Epithelial cell of esophagus (primary cell): ENCODE results near the gene SMCHD1.

Experiments used
- DNase-seq: peaks from one replicate; pipeline ENCODE4 v3.0.0; 2010; ENCODE audit warnings: low read depth
- H3K4me3 ChIP-seq: 2 replicates; pipeline ENCODE4 v1.5.1; 2011; ENCODE audit warnings: mild to moderate bottlenecking, low read length, control low read depth
- CTCF ChIP-seq: IDR thresholded peaks from 2 replicates; pipeline ENCODE4 v1.5.1; 2011; ENCODE audit warnings: low read depth, mild to moderate bottlenecking, low read length, control low read depth, inconsistent platforms; ENCODE audit not compliant: insufficient read depth; ENCODE audit errors: missing control alignments

SMCHD1 gene

GRCh38 chr18:2714140-2714539, 58.6 kb downstream of the SMCHD1 start:
- no peak for DNase-seq
- no peak for TF ChIP-seq CTCF
- H3K4me3 ChIP-seq, result no peak overlapping the region

DNA sequence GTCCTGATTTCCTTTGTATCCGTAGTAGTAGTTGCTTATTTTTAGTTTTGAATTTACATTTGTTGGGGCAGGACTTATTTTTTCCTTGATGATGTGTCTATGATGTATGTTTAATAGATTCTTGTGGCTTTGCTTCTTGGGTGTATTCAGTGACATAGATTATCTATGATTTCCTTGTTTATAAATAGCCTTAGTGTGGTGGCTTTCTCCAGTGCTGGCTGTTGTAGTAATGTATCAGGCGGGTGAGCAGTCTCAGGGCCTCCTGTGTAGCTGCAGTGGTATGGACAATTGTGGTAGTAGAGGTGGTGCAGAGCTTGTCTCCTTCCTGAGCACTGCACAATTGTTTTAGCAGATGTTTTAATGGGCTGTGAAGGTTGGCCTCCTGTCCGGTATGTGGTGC, 60.5 kb downstream of the SMCHD1 start:
- TF ChIP-seq CTCF, result no peak
- DNase-seq, result no peak
- H3K4me3 ChIP-seq, result no peak overlapping the region

DNA sequence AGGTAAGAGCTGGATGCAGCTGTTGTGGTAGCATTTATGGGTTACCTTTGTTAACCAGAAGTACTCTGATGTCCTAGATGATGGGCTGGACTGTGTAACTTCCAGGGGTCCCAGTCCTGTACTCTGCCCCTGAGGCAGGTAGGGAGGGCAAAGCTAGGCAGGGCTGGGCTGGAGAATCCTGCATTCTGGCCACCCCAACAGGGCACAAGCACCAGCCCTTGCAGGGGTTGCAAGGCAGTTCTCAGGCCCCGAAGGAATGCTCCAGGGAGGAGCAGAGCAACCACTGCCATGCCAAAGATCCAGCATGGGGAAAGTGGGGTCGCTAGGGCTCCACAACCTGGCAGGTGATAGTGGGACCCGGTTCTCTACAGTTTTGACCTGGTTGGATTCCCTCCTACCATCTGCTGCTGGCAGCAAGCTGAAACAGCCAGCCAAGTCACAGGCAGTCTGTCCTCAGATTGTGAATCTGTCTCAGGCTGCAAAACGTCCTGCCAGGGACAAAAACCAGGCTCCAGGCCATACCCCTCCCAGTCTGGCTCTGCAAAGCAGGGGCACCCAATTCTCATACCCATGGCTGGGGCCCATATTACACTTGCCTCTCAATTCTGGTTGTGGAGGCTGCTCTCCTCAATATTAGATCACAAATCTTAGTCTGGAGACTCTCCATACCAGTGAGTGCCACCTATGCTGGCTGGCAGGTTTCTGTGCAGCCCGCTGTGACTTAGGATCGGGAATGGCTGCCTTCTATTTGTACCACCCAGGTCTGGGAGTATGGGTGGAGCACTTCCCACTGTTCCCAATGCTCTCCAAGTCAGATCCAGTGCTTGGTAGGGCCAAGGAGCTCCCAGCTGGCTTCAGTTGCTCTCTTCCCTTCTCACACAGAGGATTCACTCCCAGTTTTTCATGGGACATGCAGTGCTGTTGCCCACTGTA, 61.1 kb downstream of the SMCHD1 start:
- H3K4me3 ChIP-seq, result no peak overlapping the region
- TF ChIP-seq CTCF, result no peak
- no peak for DNase-seq

DNA sequence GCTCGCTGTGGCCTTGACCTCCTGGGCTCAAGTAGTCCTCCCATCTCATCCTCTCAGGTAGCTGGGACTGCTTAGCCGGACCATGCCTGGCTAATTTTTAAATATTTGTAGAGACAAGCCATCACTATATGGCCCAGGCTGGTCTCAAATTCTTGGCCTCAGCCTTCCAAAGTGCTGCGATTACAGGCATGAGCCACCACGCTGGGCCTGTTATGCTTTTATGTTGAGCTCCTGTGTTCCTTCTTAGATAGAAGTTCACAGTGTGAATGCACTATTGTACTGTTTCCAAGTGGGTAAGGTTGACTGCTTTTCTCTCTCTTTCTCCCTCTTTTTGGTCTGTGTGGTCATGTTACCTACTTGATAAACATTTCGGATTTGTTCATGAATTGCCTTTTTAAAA, 61.9 kb downstream of the SMCHD1 start:
- no peak for DNase-seq
- no peak for TF ChIP-seq CTCF
- no peak overlapping the region for H3K4me3 ChIP-seq

- no peak overlapping the region for H3K4me3 ChIP-seq
- TF ChIP-seq CTCF, result no peak
- no peak for DNase-seq
Measured at GRCh38 chr18:2719040-2719439, 63.5 kb downstream of the SMCHD1 start.

DNA sequence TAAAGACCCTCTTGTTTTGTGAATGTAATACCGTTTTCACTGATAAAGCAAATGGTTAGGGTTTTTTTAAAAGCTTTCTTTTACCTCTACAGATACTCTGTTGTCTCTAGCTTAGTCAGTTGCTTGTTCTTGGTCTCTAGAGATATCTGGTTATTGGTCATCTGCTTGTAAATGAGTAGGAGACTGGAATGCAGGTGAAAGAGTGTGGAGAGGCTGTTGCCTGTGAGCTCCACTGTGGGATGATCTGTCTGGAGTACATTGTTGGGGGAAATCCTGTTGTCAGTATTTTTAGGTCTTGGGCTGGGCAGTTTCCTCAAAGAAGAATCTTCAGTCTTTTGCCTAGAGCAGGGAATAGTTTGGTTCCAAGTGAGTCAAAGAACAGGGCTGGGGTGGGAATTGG, 67.7 kb downstream of the SMCHD1 start:
- no peak for TF ChIP-seq CTCF
- no peak for DNase-seq

GRCh38 chr18:2729757-2730156, 74.2 kb downstream of the SMCHD1 start:
- no peak overlapping the region for H3K4me3 ChIP-seq

More for the DNA sequence above, 67.7 kb downstream of the SMCHD1 start:
- H3K4me3 ChIP-seq, result no peak overlapping the region

More at GRCh38 chr18:2729757-2730156, 74.2 kb downstream of the SMCHD1 start:
- no peak for TF ChIP-seq CTCF
- no peak for DNase-seq
